GM12891 (cell line): ENCODE results near the gene CDIPT.
"Not testable (repeated sequence)": the region's sequence is repeated elsewhere in the genome, so short reads cannot be mapped to it uniquely, and the experiment has no call there.

Source experiments
- DNase-seq: peaks from one replicate; pipeline ENCODE4 v3.0.0; 2011; ENCODE audit warnings: low spot score; ENCODE audit not compliant: insufficient read length
- FAIRE-seq: peaks from 2 replicates; lab custom pipeline; 2011; peaks lifted over from hg19 to GRCh38; lab: Jason Lieb, UNC
- PAX5 ChIP-seq: IDR thresholded peaks from 2 replicates; pipeline ENCODE4 v1.6.1; 2011; ENCODE audit warnings: low read length, moderate library complexity, mild to moderate bottlenecking; ENCODE audit not compliant: insufficient read depth, severe bottlenecking
- POLR2A ChIP-seq: IDR thresholded peaks from 2 replicates; pipeline ENCODE4 v1.6.1; 2011; ENCODE audit warnings: low read depth, low read length, control low read depth
- POLR2AphosphoS5 ChIP-seq: IDR thresholded peaks from 2 replicates; pipeline ENCODE4 v1.6.1; 2011; ENCODE audit warnings: low read depth, low read length, control low read depth
- POU2F2 ChIP-seq: IDR thresholded peaks from 2 replicates; pipeline ENCODE4 v1.6.1; 2011; ENCODE audit warnings: low read depth, mild to moderate bottlenecking, control low read depth, low read length, moderate library complexity
- SPI1 ChIP-seq: IDR thresholded peaks from 2 replicates; pipeline ENCODE4 v1.6.1; 2011; ENCODE audit warnings: low read depth, low read length, control low read depth
- TAF1 ChIP-seq: IDR thresholded peaks from 2 replicates; pipeline ENCODE4 v1.6.1; 2011; ENCODE audit warnings: low read depth, low read length, control low read depth

Gene CDIPT

DNA sequence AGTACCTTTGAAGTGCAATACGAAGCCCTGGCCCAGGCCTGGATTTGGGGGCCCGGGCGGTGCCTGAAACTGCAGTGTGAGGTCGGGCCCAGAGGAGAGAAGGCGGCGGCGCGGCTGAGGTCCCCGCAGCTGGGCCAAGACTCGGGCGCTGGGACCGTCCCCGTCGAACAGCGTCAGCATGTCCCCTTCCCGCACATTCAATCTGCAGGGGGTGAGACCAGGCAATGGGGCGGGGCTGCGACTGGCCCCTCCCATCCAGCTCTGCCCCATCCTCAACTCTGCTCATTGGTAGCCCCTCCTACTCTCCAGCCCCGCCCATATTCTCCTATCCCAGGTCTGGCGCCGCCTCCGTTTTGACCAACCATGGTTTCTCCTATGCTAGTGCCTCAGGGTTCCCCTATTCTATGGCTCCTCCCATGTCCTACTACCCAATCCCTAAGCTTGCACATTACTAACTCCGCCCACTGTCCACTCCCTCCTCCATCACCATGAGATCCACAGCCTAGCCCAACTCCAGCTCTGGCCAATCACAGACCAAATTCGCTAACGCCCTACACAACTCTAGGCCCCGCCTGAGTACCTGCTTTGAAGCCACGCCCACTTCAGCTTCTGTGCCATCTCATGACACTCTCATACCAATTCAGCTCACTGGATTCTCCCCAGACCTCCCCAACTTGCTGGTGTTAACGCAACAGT is 14.4 kb upstream of the CDIPT start:
- DNase-seq = no peak
- TF ChIP-seq POU2F2 (no peak), POLR2AphosphoS5 (no peak), TAF1 (no peak), SPI1 (no peak), PAX5 (no peak), POLR2A (no peak)
- no peak for FAIRE-seq

DNA sequence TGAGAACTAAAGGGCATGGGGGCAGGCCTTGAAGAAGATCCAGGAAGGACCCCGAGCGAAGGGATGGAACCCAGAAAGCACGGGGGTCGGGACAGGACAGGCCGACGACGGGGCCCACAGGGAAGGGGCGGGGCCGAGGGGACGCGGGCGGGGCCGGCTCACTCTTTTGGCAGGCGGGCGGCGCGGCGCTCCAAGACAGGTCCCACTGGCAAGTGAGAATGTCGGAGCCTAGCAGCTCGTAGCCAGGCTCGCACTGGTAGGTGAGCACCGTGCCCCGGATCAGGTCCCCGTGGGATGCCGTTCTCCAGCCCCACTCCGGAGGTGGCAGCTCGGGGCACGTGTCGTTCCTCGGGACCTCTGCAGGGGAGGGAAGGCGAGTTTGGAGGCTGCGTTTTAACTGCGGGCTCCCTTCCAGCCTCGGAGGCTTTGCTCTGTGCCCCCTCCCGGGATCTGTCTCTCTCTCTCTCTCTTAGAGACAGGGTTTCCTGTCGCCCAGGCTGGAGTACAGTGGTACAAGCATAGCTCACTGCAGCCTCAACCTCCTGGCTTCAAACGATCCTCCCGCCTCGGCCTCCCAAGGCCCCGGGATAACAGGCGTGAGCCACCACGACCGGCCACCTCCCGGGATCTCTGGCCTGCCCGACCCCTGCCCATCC is 13.7 kb upstream of the CDIPT start:
- no peak for TF ChIP-seq SPI1
- no peak for TF ChIP-seq PAX5
- FAIRE-seq (no peak), DNase-seq (no peak)

DNA sequence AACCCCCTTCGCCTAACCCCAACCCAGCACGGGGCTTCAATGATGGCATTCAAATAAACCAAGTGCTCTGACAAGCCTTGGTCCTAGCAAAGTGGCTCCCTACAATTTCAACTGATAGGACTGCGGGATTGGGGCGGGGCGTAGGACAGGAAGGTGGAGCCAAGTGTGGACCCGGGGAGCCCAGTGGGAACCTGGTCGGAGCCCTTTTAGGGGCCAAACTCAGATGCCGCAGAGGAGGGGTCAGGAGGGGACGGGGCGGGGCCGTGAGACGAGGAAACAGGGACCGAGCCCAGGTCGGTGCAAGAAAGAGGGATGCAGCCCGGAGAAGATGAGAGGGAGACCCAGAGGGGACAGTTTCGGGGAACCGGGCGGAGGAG is 13.2 kb upstream of the CDIPT start:
- FAIRE-seq = no peak
- TF ChIP-seq SPI1 (no peak), POU2F2 (no peak), POLR2AphosphoS5 (no peak), TAF1 (no peak), PAX5 (no peak), POLR2A (no peak)
- no peak for DNase-seq

DNA sequence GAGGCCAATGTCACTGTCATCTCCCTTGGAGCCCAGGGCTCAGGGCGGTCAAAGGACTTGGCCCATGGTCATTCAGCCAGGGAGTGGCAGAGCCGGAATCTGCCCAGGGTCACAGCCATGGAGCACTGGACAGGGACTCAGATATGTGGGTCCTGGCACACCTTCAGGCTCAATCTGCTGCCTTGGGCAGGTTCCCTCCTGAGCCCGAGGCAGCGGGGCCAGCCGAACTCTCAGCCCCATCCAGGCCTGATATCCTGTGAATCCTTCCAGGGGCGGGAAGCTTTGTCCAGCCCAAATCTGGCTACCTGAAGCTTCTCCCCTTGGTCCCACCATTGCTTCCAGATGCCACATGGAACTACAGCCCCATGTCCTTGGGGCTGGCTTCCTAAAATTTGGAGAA is 12.2 kb upstream of the CDIPT start:
- DNase-seq = no peak
- no peak for FAIRE-seq
- TF ChIP-seq POLR2AphosphoS5 = no peak
- no peak for TF ChIP-seq POU2F2
- TF ChIP-seq SPI1 = no peak
- TF ChIP-seq PAX5 = no peak

DNA sequence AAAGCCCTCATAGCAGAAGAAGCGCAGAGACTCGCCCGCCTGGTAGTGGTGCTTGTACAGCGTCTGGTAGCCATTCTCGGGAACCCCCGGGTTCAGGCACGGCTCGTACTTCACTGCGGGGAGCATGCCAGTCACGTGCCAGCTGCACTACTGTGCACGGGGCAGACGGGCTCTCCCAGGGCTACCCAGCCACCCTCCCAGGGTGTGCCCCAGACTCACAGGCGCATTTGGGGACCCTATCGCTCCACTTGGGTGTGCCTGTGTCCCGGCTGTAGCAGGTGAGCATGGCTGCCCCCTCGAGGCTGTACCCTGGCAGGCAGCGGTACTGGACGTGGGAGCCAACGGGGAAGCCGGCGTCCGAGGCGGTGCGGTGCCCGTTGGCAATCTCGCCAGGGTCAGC is 10.3 kb upstream of the CDIPT start:
- FAIRE-seq (no peak), DNase-seq (no peak)

DNA sequence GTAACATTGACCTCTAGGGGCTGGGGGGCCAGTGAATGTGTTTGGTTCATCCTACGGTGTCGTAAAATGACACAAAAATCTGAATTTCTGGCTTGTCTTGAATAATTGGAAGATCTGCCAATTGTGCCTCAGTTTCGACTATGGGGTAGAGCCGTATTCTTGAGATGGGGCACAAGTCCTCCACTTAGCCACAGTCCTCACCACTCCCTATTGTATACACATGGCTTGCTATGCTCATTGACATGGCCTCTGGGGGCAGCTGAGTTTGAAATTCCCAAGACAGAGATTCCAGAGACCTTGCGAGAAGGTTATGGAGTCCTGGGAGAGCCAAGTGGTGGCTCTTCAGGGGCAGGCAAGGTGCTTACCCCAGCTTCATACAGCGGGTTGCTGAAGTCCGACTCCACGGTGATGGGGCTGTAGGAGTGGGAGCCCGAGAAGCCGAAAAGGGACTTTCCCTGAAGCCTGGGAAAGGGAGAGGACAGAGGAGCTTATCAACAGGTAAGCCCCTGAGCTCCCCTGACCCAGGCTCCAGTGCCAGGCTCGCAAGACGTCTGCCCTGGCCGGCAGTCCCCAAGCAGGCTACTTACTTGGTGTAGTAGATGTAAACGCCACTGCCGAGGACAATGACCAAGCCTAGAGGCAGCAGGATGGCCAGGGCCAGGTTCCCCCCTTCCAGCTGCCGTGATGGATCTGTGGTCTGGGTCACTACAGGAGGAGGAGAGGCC is 9.0 kb upstream of the CDIPT start:
- no peak for TF ChIP-seq POLR2A
- TF ChIP-seq SPI1 = no peak
- no peak for TF ChIP-seq POLR2AphosphoS5
- no peak for TF ChIP-seq POU2F2
- TF ChIP-seq TAF1 = no peak
- no peak for TF ChIP-seq PAX5

More for the DNA sequence above, 10.3 kb upstream of the CDIPT start:
- TF ChIP-seq POU2F2 (no peak), TAF1 (no peak), SPI1 (no peak), PAX5 (no peak), POLR2A (no peak), POLR2AphosphoS5 (no peak)

DNA sequence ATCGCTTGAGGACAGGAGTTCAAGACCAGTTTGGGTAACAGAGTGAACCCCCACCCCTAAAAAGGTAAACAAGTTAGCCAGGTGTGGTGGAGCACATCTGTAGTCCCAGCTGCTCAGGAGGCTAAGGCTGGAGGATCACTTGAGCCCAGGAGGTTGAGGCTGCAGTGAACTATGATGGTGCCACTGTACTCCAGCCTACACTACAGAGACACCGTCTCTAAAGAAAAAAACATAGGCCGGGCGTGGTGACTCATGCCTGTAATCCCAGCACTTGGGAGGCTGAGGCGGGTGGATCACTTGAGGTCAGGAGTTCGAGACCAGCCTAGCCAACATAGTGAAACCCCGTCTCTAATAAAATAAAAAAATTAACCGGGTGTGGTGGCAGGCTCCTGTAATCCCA is 6.0 kb upstream of the CDIPT start:
- not testable (repeated sequence) for FAIRE-seq

More for the DNA sequence above, 9.0 kb upstream of the CDIPT start:
- DNase-seq (no peak), FAIRE-seq (no peak)

DNA sequence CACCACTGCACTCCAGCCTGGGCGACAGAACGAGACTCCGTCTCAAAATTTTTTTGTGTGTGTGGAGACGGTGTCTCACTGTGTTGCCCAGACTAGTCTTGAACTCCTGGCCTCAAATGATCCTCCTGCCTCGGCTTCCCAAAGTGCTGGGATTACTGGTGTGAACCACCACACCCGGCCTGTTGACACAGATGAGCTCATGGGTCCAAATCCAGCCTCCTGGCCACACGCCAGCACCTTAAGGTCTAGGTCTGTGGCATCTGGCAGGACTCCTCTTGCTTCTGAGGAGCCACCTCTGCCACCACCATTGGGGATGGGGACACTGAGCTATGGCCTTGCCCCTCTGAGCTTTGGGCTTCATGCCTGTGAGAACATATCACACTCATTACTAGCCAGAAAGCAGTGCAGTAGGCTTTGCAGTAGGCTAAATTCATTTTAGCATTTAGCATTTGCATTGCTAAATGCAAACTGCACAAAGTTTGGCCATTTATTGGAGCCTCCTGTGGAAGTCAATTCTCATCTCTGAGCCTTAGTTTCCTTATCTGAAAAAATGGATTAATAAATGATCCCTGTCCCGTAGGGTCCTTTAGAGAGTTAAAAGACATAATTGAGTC is 5.5 kb upstream of the CDIPT start:
- TF ChIP-seq POLR2A (no peak), PAX5 (no peak), POU2F2 (no peak), SPI1 (no peak), TAF1 (no peak), POLR2AphosphoS5 (no peak)
- no peak for DNase-seq
- no peak for FAIRE-seq

More for the DNA sequence above, 6.0 kb upstream of the CDIPT start:
- not testable (repeated sequence) for DNase-seq

DNA sequence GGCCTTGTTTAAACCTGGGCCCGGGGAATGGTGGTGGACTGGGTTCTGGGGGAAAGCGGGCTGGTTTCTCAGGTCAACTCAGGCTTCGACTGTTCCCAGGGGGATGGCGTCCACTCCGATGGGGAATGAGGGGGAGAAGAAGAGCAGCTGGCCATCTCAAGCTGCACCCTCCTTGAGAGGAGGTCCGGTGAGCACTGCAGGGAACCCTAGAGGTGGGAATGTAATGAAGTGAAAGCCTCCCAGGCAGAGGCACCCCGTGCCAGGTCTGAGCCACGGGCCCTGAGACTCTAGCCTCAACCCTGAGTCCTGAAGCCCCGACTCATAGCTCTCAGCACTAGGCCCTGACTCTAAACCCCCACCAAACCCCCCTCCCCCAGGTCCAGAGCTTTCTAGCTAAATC is 1.2 kb upstream of the CDIPT start:
- FAIRE-seq (no peak), DNase-seq (no peak)
- no peak for TF ChIP-seq SPI1
- no peak for TF ChIP-seq PAX5
- TF ChIP-seq TAF1 = no peak
- TF ChIP-seq POLR2A = no peak
- no peak for TF ChIP-seq POLR2AphosphoS5
- TF ChIP-seq POU2F2 = no peak

DNA sequence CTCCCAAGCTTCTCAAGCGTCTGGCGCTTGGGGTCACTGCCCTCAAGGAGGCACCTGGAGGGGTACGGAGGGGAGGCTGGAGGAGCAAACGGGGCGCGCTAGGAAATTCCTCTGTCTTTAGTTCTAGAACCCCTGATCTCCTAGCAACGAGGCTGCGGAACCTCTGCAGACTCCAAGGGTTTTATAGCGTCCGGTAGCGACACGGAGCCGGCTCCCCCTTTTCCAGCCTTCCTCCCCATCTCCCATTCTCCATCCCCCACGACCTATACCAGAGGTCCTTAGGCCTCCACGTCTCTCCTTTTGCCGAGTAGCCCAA is 601 bp upstream of the CDIPT start:
- FAIRE-seq (no peak), DNase-seq (no peak)
- TF ChIP-seq POU2F2 = no peak
- no peak for TF ChIP-seq SPI1
- no peak for TF ChIP-seq TAF1
- no peak for TF ChIP-seq POLR2A
- TF ChIP-seq POLR2AphosphoS5 = no peak
- TF ChIP-seq PAX5 = no peak
